ENCODE results near the gene PRELP.
"Not testable (repeated sequence)": the region's sequence is repeated elsewhere in the genome, so short reads cannot be mapped to it uniquely, and the experiment has no call there.

The PRELP gene

DNA sequence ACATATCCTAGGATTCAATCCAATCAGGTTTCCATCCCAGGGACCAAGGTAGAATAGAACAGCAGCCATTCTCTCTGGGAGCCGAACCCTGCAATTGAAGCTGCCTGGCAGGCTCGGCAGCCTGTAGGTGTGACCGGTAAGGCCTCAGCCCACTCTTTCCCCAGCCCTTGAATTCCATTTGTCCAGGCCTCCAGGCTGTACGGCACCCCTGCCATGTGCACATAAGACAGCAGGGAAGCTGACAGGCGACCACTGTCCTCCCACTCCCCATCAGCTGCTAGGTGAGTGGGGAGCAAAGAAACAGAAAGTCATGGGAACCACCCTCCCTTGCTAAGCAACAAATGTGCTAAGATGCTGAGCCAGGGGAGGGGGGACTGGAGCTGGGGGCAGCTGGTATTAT lies 41.3 kb downstream of the PRELP start:
- Mint-ChIP-seq H3K4me3 (no peak overlapping the region), H3K27me3 (ENCODE audit: low read depth) (peaks cover 32% of the 10 kb centered on the region), H3K9me3 (no peaks in the 10 kb centered on the region), H3K36me3 (ENCODE audit: low read depth) (no peaks in the 10 kb centered on the region), H3K4me1 (peaks cover 87% of the 10 kb centered on the region), H3K27ac (peak overlapping the region in 2 of 3 experiments; percentile 6 to 72)
- TF ChIP-seq, protein P1, sequence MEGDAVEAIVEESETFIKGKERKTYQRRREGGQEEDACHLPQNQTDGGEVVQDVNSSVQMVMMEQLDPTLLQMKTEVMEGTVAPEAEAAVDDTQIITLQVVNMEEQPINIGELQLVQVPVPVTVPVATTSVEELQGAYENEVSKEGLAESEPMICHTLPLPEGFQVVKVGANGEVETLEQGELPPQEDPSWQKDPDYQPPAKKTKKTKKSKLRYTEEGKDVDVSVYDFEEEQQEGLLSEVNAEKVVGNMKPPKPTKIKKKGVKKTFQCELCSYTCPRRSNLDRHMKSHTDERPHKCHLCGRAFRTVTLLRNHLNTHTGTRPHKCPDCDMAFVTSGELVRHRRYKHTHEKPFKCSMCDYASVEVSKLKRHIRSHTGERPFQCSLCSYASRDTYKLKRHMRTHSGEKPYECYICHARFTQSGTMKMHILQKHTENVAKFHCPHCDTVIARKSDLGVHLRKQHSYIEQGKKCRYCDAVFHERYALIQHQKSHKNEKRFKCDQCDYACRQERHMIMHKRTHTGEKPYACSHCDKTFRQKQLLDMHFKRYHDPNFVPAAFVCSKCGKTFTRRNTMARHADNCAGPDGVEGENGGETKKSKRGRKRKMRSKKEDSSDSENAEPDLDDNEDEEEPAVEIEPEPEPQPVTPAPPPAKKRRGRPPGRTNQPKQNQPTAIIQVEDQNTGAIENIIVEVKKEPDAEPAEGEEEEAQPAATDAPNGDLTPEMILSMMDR (IDR thresholded peaks at IDR 0.05; ENCODE audit: unreplicated experiment in 3 of 3) = no peak

DNA sequence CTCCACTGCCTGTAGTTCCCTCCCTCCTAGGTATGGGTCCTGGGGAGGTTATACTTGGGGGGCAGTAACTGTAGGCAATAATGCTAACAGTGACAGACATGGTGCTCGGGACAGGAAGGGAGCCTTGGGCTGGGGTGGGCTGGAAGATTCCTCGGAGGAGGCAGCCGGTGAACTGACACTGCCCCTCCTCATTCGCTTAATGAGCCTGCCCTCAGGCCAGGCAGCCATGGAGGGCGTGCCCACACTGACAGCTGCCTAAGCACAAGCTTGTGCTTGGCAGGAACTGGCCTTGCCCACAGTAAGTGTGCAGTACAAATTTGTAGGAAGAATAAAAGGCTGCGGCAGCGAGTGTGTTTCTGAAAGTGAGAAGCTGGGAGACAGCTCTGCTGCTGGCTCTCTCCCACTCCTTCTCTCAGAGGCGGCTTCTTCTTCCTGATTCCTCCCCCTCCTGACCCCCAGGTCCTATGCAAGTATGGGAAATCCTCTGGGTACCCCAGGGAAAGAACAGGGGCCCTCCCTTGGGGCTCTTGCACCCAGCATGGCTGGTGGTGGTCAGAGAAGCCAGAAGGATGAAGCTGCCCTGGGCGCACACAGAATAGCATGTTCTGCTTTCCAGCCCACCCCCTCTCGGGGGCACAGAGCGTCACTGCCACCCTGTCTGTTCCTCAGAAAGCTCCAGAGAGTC lies 42.0 kb downstream of the PRELP start:
- Mint-ChIP-seq H3K9me3 (no peaks in the 10 kb centered on the region), H3K4me3 (no peak overlapping the region), H3K36me3 (ENCODE audit: low read depth) (no peaks in the 10 kb centered on the region), H3K27ac (peak overlapping the region; percentile 62 to 79 (median 72)), H3K27me3 (ENCODE audit: low read depth) (peaks cover 34% of the 10 kb centered on the region), H3K4me1 (peaks cover 88% of the 10 kb centered on the region)
- TF ChIP-seq, protein P1 (IDR thresholded peaks at IDR 0.05; ENCODE audit: unreplicated experiment in 3 of 3) = no peak

DNA sequence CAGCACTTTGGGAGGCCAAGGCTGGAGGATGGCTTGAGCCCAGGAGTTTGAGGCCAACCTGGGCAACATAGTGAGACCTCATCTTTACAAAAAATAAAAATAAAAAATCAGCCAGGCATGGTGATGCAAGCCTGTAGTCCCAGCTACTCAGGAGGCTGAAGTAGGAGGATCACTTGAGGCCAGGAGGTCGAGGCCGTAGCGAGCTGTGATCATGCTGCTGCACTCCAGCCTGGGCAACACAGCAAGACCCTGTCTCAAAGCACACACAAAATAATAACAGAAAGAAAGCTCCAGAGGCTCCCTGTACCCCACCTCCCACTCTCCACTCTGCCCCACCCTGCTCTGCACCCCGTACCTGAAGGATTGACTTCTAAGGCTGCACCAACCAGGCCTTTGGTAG lies 42.5 kb downstream of the PRELP start:
- Mint-ChIP-seq H3K4me1 (peaks cover 88% of the 10 kb centered on the region), H3K27me3 (ENCODE audit: low read depth) (peaks cover 34% of the 10 kb centered on the region), H3K27ac (peak overlapping the region in 1 of 3 experiments; percentile 36)
- not testable (repeated sequence) for H3K9me3 Mint-ChIP-seq; H3K36me3 Mint-ChIP-seq (ENCODE audit: low read depth); H3K4me3 Mint-ChIP-seq

DNA sequence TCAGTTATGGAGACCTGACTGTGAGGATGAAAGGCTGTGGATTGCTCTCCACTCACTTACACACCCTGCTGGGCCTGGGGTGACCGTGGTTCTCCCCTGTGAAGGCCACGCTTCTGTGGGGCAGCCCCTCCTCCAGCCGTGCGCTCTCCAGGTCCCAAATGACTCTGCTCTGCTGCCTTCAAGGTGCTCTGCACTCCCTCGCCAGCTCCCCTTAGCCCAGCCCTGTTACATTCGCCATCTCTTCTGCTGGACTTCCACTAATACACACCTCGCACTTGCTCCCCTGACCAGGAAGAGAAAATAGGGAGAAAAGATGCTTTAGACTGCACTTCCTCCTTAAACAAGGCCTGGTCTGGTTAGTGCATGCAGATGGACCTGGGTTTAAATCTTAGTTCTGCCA lies 42.9 kb downstream of the PRELP start:
- TF ChIP-seq, protein P1 (IDR thresholded peaks at IDR 0.05; ENCODE audit: unreplicated experiment in 3 of 3) = no peak
- H3K4me3 Mint-ChIP-seq = peak overlapping the region in 2 of 3 experiments; percentile 13 to 42
- peaks cover 87% of the 10 kb centered on the region for H3K4me1 Mint-ChIP-seq
- peak overlapping the region; percentile 12 to 60 (median 36) for H3K27ac Mint-ChIP-seq
- no peaks in the 10 kb centered on the region for H3K36me3 Mint-ChIP-seq (ENCODE audit: low read depth)
- peaks cover 33% of the 10 kb centered on the region for H3K27me3 Mint-ChIP-seq (ENCODE audit: low read depth)
- no peaks in the 10 kb centered on the region for H3K9me3 Mint-ChIP-seq

DNA sequence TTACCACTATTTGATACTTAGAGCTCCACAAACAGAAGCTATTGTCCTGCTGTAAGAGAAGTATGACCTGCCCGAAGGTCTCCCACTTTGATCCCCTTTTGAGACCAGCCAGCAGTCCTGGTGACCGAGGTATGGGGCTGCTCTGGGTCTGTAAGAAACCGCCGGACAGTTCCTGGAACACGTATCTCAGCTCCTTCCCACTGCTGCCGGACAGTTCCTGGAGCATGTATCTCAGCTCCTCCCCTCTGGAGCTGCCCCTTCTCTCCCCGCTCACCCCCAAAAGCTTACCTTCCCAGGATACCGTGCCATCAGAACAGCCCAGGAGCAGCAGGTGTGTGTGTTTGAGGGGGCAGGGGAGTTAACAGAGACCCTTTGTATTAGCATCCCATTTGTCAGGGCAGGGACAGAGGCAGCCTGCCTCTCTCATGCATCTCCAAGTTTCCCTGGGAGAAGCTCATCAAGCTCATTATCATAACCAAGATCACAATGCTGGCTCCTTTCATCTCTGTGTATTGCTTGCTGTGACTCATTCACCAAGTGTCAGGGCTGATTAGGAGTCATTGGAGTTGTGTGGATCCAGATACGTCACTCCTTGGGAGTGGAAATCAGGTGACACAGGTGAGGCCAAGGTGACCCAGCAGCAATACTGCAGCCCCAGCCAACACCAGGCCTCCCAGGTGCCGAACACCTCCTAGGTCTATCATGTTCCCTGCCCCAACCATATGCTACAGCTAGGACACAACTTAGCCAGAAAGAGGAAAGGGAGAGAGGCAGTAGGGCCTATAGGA lies 43.6 kb downstream of the PRELP start:
- H3K4me3 Mint-ChIP-seq = peak overlapping the region; percentile 4 to 13 (median 5)
- peaks cover 36% of the 10 kb centered on the region for H3K27me3 Mint-ChIP-seq (ENCODE audit: low read depth)
- H3K36me3 Mint-ChIP-seq (ENCODE audit: low read depth) = no peaks in the 10 kb centered on the region
- peak overlapping the region in 2 of 3 experiments; percentile 36 to 60 for H3K27ac Mint-ChIP-seq
- H3K9me3 Mint-ChIP-seq = no peaks in the 10 kb centered on the region
- H3K4me1 Mint-ChIP-seq = peaks cover 87% of the 10 kb centered on the region
- TF ChIP-seq, protein P1 (IDR thresholded peaks at IDR 0.05; ENCODE audit: unreplicated experiment in 3 of 3) = no peak

DNA sequence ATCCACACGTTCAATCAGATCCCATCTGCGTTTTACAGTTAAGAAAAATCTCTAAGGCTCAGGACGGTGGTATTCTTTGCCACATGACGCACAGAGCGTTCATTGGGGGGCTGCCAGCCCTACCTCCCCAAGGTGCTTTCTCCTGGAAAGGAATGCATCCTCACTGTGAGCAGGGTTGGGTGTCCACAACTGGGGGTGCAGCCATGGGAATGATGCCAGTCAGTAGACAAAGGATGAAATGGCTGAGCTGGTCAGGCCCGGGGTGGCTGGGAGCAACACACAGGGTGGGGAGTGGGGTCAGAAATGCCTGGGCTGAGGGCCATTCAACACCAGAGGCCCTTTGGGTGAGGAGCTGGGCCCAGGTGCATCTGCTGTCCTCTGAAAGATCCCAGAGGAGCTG lies 44.3 kb downstream of the PRELP start:
- Mint-ChIP-seq H3K27ac (peak overlapping the region in 1 of 3 experiments; percentile 9), H3K4me3 (no peak overlapping the region), H3K36me3 (ENCODE audit: low read depth) (no peaks in the 10 kb centered on the region), H3K4me1 (peaks cover 87% of the 10 kb centered on the region), H3K9me3 (no peaks in the 10 kb centered on the region), H3K27me3 (ENCODE audit: low read depth) (peaks cover 36% of the 10 kb centered on the region)
- TF ChIP-seq, protein P1 (IDR thresholded peaks at IDR 0.05; ENCODE audit: unreplicated experiment in 3 of 3) = no peak

All from nephron (organoid).